HUDEP-2 (cell line): ENCODE results near the gene ZNF17.

Source experiments
- DNase-seq, 76 experiments: peaks; one replicate each; lab custom pipeline; 2025; ENCODE audit not compliant: unreplicated experiment in 76 of 76; lab: John Stamatoyannopoulos, UW

The ZNF17 gene

GRCh38 chr19:57421037-57421436 is 10.1 kb downstream of the ZNF17 start:
- no peak for DNase-seq

DNA sequence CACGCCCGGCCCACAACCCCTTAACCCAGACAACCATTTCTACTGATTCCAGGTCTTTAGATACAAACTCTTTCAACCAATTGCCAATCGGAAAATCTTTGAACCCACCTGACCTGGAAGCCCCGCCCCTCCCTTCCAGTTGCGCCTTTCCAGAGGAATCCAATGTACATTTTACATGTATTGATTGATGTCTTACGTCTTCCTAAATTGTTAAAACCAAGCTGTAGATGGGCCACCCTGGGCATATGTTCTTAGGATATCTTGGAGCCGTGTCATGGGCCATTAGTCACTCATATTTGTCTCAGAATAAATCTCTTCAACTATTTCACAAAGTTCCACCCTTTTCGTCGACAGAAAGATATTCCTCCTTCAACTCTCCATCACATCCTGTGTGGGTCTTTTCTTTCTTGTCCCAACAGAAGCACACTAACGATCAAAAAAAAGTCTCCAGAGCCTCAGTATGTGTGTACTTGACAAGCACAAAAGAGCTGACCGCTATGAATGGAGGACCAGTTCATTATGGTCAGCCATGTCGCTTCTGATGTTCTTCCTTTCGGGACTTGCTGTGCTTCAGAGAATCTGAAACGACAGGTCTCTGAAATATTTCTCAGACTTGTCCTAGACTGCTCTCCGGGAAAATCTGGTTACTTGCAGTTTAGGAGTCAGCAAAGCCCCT is 23.6 kb downstream of the ZNF17 start:
- DNase-seq = peak in 2 of 76 experiments; percentile 46 to 73

DNA sequence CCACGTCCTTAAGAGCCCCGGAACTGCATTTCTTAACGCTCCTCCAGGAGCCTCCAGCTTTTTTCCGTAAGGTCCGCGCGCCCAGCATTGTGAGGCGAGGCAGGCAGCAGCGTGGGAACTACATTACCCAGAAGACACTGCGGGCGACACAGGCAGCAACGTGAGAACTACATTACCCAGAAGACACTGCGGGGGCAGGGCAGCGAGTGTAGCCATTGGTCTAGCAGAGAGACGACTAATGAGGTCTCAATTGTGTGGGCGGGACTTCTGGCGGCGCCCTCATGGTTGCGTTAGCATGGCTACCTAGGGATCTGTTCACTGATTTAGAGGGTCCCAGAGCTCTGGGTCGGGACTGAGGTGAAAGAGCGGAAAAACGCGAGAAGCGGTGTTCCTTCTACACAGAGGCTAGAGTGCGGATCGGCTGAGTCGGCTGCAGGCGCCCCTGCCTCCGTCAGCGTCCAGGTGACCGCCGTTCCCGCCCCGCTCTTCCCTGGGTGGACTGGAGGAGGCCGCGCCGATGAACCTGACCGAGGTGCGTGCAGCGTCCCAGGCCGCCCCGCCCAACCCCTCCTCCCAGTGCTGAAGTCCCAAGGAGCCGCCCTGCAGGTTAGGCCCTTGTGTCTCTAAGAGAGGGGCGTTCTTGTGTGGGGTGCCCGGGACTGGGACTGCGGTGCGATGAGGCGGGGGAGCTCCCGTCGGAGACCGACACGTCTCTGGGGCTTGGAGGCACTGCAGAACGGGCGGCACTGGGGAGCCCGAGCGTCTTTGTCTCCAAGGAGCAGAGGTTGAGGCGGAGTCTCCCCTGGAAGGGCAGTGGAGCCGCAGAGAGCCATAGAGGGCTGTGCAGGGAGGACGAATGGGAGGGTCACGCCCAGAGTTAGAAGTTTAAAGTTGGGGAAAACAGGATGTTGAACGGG is 24.4 kb downstream of the ZNF17 start, which contains the start of gene ZNF749:
Gene ZNF749, plus strand, starts transcription at position 264 of the 917 bp plus-strand sequence. Its CDS starts 254 bp downstream, at position 518.
- DNase-seq = peak; percentile 70 to 99 (median 98)

DNA sequence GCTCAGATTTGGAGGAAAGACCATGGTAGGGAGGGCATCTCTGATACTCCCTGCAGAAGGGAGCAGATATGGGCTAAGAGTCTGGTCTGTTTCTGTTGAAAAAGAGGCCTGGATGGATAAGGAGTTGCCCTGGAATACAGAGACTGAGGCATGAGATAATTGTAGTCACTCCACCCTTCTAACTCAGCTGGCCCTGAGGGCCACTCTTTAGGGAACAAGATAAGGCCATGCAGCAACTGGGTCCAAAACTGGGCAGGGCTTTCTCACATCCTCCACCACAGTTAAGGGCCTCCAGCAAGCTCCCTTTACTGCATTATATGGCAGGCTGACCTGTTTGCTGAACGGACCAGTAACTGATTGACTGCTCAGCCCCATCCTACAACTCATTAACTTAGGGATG is 25.5 kb downstream of the ZNF17 start:
- DNase-seq = peak in 73 of 76 experiments; percentile 3 to 86 (median 60)

GRCh38 chr19:57437931-57438330 is 27.0 kb downstream of the ZNF17 start:
- DNase-seq = no peak

DNA sequence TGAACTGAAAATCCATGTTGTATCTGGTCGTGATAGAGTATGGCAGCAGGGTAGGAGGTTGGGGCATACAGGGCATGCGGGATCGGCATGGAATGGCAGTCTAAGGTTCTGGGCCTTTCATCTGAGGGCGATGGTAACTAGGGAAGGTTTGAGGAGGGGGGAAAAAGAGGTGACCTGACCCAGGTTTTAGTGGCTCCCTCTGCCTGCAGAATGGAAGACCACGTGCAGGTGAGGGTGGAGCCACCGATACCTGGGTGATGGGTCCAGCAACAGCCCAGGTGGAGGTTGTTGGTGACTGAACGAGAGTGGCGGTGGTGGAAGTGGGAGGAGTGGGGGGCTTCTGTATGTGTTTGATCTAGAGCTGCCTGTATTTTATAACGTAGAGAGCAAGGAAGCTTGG is 28.0 kb downstream of the ZNF17 start:
- DNase-seq = no peak

DNA sequence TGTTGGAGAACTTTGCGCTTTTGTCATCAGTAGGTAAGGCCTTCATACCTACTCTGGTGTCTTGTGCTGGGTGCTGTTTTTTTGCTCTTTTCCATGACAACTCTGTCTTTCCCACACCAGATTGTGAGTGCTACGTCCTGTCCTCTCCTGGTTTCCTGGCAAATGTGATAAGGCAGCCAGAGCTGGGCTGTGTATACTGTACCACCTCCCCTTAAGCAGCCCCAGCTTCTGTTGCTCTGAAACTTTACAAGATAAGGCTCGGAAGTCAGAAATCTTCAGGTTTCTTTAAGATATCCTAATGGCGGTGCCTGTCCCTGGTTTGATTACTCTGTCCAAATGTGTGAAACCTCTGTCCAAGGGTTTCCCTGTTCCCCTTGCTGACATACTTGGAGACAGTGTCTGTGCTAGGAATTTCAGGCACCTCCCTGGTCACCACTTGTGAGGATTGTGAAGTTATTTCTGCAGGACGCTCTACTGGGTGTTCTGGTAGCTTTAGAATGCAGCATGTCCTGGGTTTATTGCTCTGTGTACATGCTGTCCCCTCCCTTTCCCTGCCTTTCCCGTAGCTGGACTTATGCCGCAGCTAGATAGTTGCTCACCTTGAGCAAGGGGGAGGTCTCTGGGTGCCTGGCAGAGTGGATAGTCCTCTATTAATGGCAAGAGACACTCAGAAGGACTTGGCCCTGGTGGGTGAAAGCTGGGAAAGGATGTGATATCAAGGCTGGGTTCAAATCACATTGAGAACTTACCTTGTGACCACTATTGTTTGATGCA is 31.2 kb downstream of the ZNF17 start:
- no peak for DNase-seq

DNA sequence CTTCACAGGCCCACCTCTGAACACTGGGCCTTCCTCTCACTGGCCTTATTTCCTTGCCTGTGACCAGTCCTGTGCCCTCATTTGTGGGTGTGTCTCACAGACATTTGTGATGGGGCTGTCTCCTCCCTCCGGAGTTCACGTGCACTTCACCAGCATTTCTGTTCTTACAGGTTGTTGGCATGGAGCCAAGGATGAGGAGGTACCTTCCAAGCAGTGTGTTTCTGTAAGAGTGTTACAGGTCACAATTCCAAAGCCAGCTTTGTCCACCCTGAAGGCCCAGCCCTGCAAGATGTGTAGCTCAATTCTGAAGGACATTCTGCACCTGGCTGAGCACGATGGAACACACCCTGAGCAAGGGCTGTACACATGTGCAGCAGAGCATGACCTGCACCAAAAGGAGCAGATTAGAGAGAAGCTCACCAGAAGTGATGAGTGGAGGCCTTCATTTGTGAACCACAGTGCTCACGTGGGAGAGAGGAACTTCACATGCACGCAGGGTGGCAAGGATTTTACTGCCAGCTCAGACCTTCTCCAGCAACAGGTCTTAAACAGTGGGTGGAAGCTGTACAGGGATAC is 32.2 kb downstream of the ZNF17 start:
- no peak for DNase-seq

DNA sequence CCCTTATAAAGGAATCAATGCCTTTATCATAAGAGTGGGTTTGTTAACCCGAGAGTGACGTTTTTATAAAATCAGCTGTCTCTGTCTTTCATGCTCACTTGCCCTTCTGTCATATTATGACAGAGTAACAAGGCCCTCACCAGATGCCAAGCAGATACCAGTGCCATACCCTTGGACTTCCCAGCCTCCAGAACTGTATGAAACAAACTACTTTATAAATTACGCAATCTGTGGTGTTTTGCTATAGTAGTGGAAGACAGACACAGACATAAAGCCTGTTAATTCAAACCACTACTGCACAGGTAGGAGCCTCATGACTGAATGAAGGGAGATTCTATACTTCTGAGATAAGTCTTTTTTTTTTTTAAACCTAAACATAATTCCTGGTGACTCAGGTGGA is 41.3 kb downstream of the ZNF17 start:
- DNase-seq = no peak

GRCh38 chr19:57465680-57466381 is 54.9 kb downstream of the ZNF17 start:
- DNase-seq = peak in 34 of 76 experiments; percentile 2 to 61 (median 29)

GRCh38 chr19:57466489-57466888 is 55.5 kb downstream of the ZNF17 start:
- DNase-seq = no peak
